ENCODE results near the gene DAP3.
A peak's percentile ranks its signal among the peaks of the same experiment; 100 is the strongest.
"Not testable (repeated sequence)": the region's sequence is repeated elsewhere in the genome, so short reads cannot be mapped to it uniquely, and the experiment has no call there.

Gene DAP3

DNA sequence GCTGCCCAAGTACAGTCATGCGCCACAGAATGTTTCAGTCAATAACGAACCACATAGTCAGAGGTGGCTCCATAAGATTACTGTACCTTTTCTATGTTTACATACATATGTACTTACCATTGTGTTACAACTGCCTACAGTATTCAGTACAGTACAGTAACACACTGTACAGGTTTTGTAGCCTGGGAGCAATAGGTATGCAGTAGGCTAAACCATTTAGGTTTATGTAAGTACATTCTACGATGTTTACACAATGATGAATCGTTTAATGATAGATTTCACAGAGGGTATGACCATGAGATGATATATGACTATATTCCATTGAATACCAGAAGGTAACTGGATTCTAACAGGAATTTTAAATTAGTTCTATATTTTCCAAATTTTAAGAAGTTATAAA lies 10.9 kb upstream of the DAP3 start:
- no peak for ATAC-seq
- no peak for TF ChIP-seq ESRRG (CRISPR knock-in tag; IDR thresholded peaks at IDR 0.05)
- TF ChIP-seq TOX (CRISPR knock-in tag; IDR thresholded peaks at IDR 0.05; ENCODE audit: borderline replicate concordance): no peak
- TF ChIP-seq, protein P1, sequence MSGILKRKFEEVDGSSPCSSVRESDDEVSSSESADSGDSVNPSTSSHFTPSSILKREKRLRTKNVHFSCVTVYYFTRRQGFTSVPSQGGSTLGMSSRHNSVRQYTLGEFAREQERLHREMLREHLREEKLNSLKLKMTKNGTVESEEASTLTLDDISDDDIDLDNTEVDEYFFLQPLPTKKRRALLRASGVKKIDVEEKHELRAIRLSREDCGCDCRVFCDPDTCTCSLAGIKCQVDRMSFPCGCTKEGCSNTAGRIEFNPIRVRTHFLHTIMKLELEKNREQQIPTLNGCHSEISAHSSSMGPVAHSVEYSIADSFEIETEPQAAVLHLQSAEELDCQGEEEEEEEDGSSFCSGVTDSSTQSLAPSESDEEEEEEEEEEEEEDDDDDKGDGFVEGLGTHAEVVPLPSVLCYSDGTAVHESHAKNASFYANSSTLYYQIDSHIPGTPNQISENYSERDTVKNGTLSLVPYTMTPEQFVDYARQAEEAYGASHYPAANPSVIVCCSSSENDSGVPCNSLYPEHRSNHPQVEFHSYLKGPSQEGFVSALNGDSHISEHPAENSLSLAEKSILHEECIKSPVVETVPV (CRISPR knock-in tag; IDR thresholded peaks at IDR 0.05): no peak
- TF ChIP-seq, protein P2, sequence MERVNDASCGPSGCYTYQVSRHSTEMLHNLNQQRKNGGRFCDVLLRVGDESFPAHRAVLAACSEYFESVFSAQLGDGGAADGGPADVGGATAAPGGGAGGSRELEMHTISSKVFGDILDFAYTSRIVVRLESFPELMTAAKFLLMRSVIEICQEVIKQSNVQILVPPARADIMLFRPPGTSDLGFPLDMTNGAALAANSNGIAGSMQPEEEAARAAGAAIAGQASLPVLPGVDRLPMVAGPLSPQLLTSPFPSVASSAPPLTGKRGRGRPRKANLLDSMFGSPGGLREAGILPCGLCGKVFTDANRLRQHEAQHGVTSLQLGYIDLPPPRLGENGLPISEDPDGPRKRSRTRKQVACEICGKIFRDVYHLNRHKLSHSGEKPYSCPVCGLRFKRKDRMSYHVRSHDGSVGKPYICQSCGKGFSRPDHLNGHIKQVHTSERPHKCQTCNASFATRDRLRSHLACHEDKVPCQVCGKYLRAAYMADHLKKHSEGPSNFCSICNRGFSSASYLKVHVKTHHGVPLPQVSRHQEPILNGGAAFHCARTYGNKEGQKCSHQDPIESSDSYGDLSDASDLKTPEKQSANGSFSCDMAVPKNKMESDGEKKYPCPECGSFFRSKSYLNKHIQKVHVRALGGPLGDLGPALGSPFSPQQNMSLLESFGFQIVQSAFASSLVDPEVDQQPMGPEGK (CRISPR knock-in tag; IDR thresholded peaks at IDR 0.05; ENCODE audit: borderline replicate concordance): no peak

DNA sequence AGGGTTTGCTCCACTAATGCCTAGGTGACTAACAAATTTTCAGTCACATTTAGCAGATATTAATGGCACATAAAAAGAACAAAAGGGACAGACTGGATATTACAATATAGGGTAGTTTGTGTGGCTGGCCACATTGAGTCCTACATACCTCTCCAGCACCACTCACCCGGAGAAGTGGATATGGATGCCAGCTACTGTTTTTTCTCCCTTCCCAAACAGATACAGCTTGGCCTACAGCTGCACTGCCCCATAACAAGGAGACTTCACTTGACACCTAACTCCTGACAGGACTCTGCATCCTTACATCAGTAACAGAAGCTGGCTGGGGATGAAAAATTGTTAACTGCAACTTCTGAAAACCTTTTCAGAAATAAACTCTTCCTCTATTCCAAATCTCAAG lies 9.9 kb upstream of the DAP3 start:
- not testable (repeated sequence) for ATAC-seq

DNA sequence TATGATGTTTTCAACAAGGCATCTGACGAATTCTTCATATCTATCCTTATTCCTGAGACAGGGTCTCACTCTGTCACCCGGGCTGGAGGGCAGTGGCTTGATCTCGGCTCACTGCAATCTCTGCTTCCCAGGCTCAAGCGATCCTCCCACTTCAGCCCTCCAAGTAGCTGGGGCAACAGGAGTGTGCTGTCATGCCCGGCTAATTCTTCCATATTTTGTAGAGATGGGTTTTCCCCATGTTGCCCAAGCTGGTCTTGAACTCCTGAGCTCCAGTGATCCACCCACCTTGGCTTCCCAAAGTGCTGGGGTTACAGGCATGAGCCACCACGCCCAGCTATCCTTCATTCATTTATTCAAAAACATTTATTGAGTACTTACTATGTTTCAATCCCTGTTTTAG lies 8.4 kb upstream of the DAP3 start:
- TF ChIP-seq, protein P3, sequence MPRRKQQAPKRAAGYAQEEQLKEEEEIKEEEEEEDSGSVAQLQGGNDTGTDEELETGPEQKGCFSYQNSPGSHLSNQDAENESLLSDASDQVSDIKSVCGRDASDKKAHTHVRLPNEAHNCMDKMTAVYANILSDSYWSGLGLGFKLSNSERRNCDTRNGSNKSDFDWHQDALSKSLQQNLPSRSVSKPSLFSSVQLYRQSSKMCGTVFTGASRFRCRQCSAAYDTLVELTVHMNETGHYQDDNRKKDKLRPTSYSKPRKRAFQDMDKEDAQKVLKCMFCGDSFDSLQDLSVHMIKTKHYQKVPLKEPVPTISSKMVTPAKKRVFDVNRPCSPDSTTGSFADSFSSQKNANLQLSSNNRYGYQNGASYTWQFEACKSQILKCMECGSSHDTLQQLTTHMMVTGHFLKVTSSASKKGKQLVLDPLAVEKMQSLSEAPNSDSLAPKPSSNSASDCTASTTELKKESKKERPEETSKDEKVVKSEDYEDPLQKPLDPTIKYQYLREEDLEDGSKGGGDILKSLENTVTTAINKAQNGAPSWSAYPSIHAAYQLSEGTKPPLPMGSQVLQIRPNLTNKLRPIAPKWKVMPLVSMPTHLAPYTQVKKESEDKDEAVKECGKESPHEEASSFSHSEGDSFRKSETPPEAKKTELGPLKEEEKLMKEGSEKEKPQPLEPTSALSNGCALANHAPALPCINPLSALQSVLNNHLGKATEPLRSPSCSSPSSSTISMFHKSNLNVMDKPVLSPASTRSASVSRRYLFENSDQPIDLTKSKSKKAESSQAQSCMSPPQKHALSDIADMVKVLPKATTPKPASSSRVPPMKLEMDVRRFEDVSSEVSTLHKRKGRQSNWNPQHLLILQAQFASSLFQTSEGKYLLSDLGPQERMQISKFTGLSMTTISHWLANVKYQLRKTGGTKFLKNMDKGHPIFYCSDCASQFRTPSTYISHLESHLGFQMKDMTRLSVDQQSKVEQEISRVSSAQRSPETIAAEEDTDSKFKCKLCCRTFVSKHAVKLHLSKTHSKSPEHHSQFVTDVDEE (CRISPR knock-in tag; IDR thresholded peaks at IDR 0.05): no peak
- TF ChIP-seq ISL1 (CRISPR knock-in tag; IDR thresholded peaks at IDR 0.05) (no peak), CSDC2 (CRISPR knock-in tag; IDR thresholded peaks at IDR 0.05) (no peak)
- ATAC-seq: no peak

DNA sequence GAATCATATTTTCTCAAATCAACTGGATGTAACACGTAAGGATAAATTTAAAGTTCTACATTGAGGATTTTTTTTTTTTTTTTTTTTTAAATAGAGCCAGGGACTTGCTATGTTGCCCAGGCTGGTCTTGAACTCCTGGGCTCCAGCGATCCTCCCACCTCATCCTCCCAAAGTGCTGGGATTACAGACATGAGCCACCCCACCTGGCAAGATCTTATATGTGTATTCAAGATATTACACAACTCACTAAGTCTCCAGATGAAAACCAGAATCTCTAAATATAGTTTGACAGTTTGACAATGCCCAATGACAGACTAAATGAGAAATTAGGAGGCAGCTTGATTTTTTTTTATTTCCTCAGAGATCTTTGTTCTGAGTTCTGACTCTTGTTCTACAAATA lies 7.1 kb upstream of the DAP3 start:
- TF ChIP-seq ARNTL (CRISPR knock-in tag; IDR thresholded peaks at IDR 0.05; ENCODE audit: borderline replicate concordance, low read depth): no peak
- ATAC-seq: no peak

DNA sequence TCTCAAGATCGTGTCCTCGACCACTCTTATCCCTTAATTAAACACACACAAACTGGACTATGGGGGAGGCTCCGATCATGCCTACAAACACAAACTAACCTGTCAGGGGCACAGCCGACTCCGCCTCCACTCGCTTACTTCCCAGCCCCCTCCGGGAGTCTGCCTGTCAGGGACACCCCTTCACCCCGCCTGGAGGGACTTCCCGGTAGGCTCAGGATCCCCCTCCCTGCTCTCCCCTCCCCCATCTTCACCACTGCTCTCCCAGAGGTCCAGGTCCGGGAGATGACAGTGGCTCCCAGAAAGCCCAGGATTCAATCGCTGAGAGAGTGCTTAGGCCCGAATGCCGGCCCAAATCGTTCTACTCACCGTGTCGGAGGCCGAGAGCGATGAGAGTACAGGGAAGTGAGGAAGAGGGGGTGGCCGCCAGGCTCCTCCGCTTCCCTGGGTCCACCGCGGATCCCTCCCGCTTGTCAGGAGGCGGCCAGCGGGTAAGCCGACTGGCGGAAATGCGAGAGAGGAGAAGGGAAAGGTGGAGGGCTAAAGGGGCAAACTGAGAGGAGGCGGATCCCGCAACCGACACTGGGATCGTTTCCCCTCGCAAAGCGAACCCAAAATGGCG lies 1.1 kb upstream of the DAP3 start:
- ATAC-seq: peak; percentile 32

DNA sequence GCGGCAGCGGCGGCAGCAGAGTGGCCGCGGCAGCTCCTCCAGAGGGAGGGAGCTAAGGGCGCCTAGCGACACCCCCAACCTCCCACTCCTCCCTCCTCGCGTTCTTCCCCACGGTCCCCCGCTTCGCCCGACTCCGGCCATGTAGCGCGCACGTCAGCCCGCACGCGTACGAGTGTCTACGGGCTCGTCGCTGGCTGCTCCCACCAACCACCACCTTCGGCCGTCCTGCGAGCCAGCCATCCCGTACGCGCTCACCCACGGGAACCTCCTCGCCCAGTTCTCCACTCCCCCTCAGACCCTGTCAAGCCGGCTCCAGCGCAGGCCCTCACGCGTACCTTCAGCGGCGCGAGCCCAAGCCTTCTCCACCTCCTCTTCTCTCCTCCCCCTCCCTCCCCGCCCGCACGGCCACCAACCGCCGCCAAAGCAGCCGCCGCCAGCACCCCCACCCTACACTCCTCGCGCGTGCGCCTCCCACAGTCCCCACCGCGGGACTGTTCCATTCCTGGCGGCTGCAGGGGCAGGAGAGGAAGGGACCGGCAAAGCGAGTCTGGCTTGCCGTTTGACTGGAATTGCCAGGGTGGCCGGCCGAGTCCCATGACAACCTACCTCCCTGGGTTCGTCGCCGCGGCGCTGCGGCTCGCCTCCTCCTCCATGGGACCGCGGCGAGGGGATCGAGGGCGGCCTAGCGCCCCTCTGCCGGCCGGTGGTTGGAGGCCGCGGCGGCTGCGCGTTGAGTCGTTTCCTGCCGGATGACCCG lies 389 bp upstream of the DAP3 start, which contains the start of gene YY1AP1:
Gene YY1AP1, minus strand, starts transcription at position 451 of the 757 bp plus-strand sequence. CDS start 8,338 bp downstream, outside the sequence.
- ATAC-seq: peak; percentile 90
- TF ChIP-seq, protein P3 (CRISPR knock-in tag; IDR thresholded peaks at IDR 0.05): no peak
- TF ChIP-seq ZFP3 (CRISPR knock-in tag; IDR thresholded peaks at IDR 0.05): peak; percentile 79; the same call in 1 of the 2 replicates
- TF ChIP-seq ZC3H10 (CRISPR knock-in tag; IDR thresholded peaks at IDR 0.05): no peak
- TF ChIP-seq, protein P4, sequence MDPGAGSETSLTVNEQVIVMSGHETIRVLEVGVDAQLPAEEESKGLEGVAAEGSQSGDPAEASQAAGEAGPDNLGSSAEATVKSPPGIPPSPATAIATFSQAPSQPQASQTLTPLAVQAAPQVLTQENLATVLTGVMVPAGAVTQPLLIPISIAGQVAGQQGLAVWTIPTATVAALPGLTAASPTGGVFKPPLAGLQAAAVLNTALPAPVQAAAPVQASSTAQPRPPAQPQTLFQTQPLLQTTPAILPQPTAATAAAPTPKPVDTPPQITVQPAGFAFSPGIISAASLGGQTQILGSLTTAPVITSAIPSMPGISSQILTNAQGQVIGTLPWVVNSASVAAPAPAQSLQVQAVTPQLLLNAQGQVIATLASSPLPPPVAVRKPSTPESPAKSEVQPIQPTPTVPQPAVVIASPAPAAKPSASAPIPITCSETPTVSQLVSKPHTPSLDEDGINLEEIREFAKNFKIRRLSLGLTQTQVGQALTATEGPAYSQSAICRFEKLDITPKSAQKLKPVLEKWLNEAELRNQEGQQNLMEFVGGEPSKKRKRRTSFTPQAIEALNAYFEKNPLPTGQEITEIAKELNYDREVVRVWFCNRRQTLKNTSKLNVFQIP (CRISPR knock-in tag; IDR thresholded peaks at IDR 0.05; ENCODE audit: borderline replicate concordance, low read depth): peak; percentile 81; the same call in 1 of the 2 replicates

Measured in SK-N-SH treated with all-trans-retinoic acid at 6 μM for 48 hours (cell line).